ENCODE results near the gene MBD4. TPM values are rescaled to one million over a fixed set of nuclear protein-coding genes. Genes with fewer than 3 reads are reported as not detected.

Gene MBD4
- total RNA-seq, 1 donor from 2014 or later = 22.8 TPM

DNA sequence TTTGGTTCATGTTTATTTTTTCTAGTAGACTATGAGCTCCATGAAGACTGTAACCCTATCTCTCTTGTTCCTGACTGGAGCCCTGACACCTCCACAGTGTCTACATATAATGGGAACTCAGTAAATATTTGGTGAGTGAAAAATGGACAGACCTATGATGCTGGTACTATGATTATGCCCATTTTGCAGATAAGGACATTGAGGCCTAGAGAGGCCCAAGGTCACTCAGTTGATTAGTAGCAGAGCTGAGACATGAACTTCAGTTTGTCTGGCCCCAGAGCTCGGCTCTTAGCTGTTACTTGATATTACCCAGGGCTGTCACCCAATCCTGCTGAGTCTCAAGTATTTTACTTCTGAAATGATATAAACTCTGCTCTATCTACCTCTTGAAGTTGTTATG lies 16.9 kb downstream of the MBD4 start:
- Histone ChIP-seq H3K4me3 (ENCODE audit: insufficient read depth, low read depth, low read length) (no peak overlapping the region), H4K20me1 (ENCODE audit: insufficient read depth, low read length) (no peaks in the 10 kb centered on the region), H3K4me2 (ENCODE audit: low read length) (no peak overlapping the region), H3K27me3 (ENCODE audit: insufficient read depth, low read length) (peaks cover 9% of the 10 kb centered on the region), H3K27ac (ENCODE audit: low read depth, low read length) (no peak overlapping the region), H3K36me3 (ENCODE audit: insufficient read depth, low read length) (no peaks in the 10 kb centered on the region), H3K4me1 (ENCODE audit: insufficient read depth, low read length) (no peaks in the 10 kb centered on the region), H3K9me3 (ENCODE audit: insufficient read depth, low read depth, low read length) (no peaks in the 10 kb centered on the region), H3K79me2 (ENCODE audit: insufficient read depth, low read length) (no peaks in the 10 kb centered on the region), H3K9ac (ENCODE audit: low read length) (no peak overlapping the region), H2AFZ (ENCODE audit: low read depth, low read length) (no peak overlapping the region)
- H3K27me3 Mint-ChIP-seq (ENCODE audit: low read depth, unreplicated experiment) = peaks cover 4% of the 10 kb centered on the region
- no peak for TF ChIP-seq EZH2 (IDR thresholded peaks at IDR 0.05; ENCODE audit: insufficient read depth, low read length)
- TF ChIP-seq, protein P1, sequence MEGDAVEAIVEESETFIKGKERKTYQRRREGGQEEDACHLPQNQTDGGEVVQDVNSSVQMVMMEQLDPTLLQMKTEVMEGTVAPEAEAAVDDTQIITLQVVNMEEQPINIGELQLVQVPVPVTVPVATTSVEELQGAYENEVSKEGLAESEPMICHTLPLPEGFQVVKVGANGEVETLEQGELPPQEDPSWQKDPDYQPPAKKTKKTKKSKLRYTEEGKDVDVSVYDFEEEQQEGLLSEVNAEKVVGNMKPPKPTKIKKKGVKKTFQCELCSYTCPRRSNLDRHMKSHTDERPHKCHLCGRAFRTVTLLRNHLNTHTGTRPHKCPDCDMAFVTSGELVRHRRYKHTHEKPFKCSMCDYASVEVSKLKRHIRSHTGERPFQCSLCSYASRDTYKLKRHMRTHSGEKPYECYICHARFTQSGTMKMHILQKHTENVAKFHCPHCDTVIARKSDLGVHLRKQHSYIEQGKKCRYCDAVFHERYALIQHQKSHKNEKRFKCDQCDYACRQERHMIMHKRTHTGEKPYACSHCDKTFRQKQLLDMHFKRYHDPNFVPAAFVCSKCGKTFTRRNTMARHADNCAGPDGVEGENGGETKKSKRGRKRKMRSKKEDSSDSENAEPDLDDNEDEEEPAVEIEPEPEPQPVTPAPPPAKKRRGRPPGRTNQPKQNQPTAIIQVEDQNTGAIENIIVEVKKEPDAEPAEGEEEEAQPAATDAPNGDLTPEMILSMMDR (IDR thresholded peaks at IDR 0.05; ENCODE audit: insufficient read depth, low read depth, low read length) = no peak
- H3K9me3 Mint-ChIP-seq (ENCODE audit: unreplicated experiment) = no peaks in the 10 kb centered on the region
- no peak overlapping the region for H3K4me3 Mint-ChIP-seq (ENCODE audit: unreplicated experiment)
- no peak overlapping the region for H3K27ac Mint-ChIP-seq (ENCODE audit: unreplicated experiment)
- FAIRE-seq = no peak
- peaks cover 13% of the 10 kb centered on the region for H3K4me1 Mint-ChIP-seq (ENCODE audit: low read depth, unreplicated experiment)
- no peaks in the 10 kb centered on the region for H3K36me3 Mint-ChIP-seq (ENCODE audit: low read depth, unreplicated experiment)
- no peak for DNase-seq (ENCODE audit: low read depth)

DNA sequence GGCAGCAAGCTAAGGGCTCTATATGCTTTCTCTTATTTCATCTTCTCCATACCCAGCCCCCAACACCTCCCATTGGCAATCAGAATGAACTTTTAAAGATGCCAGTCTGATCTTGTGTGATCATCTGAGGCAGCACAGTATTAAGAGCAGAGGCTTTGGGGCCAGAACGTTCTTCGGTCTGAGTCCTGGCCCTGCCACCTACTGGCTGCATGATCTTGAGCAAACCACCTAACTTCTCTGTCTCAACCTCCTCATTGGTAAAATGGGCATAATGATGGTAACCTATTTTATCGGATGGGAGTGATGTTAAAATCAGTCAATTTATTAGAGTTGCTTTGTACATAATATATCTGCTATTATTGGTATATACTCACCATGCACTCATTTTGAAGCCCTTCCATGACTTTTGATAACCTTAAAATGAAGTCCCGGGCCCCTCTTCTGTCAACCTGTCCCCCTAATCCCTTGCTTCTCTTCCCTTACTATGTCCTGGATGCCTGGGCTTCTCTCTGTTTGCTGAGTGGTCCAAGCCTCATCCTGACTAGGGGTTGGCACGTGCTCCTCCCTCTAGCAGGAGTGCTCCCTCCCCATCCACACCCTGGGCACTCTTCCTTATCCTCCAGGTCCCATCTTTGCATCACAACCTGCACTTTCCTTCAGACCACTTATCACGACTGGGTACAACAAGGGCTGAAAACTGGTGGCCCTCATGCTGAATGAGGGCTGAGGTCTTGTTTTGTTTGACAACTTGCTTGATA lies 17.6 kb downstream of the MBD4 start:
- H3K4me1 Mint-ChIP-seq (ENCODE audit: low read depth, unreplicated experiment) = peaks cover 13% of the 10 kb centered on the region
- no peaks in the 10 kb centered on the region for H4K20me1 ChIP-seq (ENCODE audit: insufficient read depth, low read length)
- TF ChIP-seq, protein P1 (IDR thresholded peaks at IDR 0.05; ENCODE audit: insufficient read depth, low read depth, low read length) = no peak
- TF ChIP-seq EZH2 (IDR thresholded peaks at IDR 0.05; ENCODE audit: insufficient read depth, low read length) = no peak
- H3K4me3 ChIP-seq (ENCODE audit: insufficient read depth, low read depth, low read length) = no peak overlapping the region
- FAIRE-seq (no peak), DNase-seq (ENCODE audit: low read depth) (no peak)
- no peak overlapping the region for H2AFZ ChIP-seq (ENCODE audit: low read depth, low read length)
- H3K36me3 Mint-ChIP-seq (ENCODE audit: low read depth, unreplicated experiment) = no peaks in the 10 kb centered on the region
- H3K27me3 ChIP-seq (ENCODE audit: insufficient read depth, low read length) = peaks cover 9% of the 10 kb centered on the region
- H3K4me2 ChIP-seq (ENCODE audit: low read length) = no peak overlapping the region
- no peaks in the 10 kb centered on the region for H3K36me3 ChIP-seq (ENCODE audit: insufficient read depth, low read length)
- no peaks in the 10 kb centered on the region for H3K9me3 Mint-ChIP-seq (ENCODE audit: unreplicated experiment)
- H3K79me2 ChIP-seq (ENCODE audit: insufficient read depth, low read length) = no peaks in the 10 kb centered on the region
- no peak overlapping the region for H3K27ac Mint-ChIP-seq (ENCODE audit: unreplicated experiment)
- H3K9ac ChIP-seq (ENCODE audit: low read length) = no peak overlapping the region
- H3K4me3 Mint-ChIP-seq (ENCODE audit: unreplicated experiment) = no peak overlapping the region
- H3K4me1 ChIP-seq (ENCODE audit: insufficient read depth, low read length) = no peaks in the 10 kb centered on the region
- H3K27ac ChIP-seq (ENCODE audit: low read depth, low read length) = no peak overlapping the region
- H3K27me3 Mint-ChIP-seq (ENCODE audit: low read depth, unreplicated experiment) = peaks cover 3% of the 10 kb centered on the region
- no peaks in the 10 kb centered on the region for H3K9me3 ChIP-seq (ENCODE audit: insufficient read depth, low read depth, low read length)

DNA sequence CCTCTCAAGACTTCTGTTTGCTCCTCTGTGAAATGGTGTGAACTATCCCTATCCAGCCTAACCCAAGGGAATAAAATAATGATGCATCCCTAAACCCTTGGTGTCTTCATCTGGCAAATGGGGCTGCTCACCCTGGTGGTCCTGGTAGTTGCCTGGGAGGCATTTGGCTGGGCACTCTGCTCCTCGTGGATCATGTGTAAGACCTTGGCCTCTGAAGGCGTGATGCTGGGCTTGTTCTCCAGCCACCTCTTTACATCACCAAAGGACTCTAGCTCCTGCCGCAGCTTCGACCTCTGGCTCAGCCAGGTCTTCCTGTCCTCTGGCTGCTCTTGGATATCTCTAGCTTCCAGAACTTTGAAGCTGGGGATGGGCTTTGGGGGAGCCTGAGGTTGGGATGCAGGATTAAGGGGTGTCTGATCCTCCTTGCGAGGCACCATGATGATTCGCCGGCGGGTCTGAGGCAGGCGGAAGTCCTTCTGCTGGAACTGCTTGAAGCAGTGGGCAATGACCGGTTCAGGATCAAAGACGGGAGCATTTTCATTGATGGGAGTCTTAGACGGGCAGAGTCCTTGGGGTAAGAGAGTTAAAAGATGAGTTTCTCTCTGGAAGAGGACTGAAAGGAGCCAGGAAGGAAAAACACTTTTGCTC lies 18.4 kb downstream of the MBD4 start:
- no peak overlapping the region for H3K4me2 ChIP-seq (ENCODE audit: low read length)
- no peak overlapping the region for H3K27ac ChIP-seq (ENCODE audit: low read depth, low read length)
- peaks cover 3% of the 10 kb centered on the region for H3K27me3 Mint-ChIP-seq (ENCODE audit: low read depth, unreplicated experiment)
- H3K9me3 ChIP-seq (ENCODE audit: insufficient read depth, low read depth, low read length) = no peaks in the 10 kb centered on the region
- TF ChIP-seq EZH2 (IDR thresholded peaks at IDR 0.05; ENCODE audit: insufficient read depth, low read length) = no peak
- TF ChIP-seq, protein P1 (IDR thresholded peaks at IDR 0.05; ENCODE audit: insufficient read depth, low read depth, low read length) = no peak
- H3K4me1 Mint-ChIP-seq (ENCODE audit: low read depth, unreplicated experiment) = peaks cover 13% of the 10 kb centered on the region
- FAIRE-seq (no peak), DNase-seq (ENCODE audit: low read depth) (no peak)
- no peak overlapping the region for H3K4me3 ChIP-seq (ENCODE audit: insufficient read depth, low read depth, low read length)
- H3K9me3 Mint-ChIP-seq (ENCODE audit: unreplicated experiment) = no peaks in the 10 kb centered on the region
- no peak overlapping the region for H3K27ac Mint-ChIP-seq (ENCODE audit: unreplicated experiment)
- no peaks in the 10 kb centered on the region for H3K79me2 ChIP-seq (ENCODE audit: insufficient read depth, low read length)
- H3K4me1 ChIP-seq (ENCODE audit: insufficient read depth, low read length) = no peaks in the 10 kb centered on the region
- no peaks in the 10 kb centered on the region for H4K20me1 ChIP-seq (ENCODE audit: insufficient read depth, low read length)
- H3K9ac ChIP-seq (ENCODE audit: low read length) = no peak overlapping the region
- H2AFZ ChIP-seq (ENCODE audit: low read depth, low read length) = no peak overlapping the region
- H3K36me3 ChIP-seq (ENCODE audit: insufficient read depth, low read length) = no peaks in the 10 kb centered on the region
- peaks cover 9% of the 10 kb centered on the region for H3K27me3 ChIP-seq (ENCODE audit: insufficient read depth, low read length)
- no peak overlapping the region for H3K4me3 Mint-ChIP-seq (ENCODE audit: unreplicated experiment)
- H3K36me3 Mint-ChIP-seq (ENCODE audit: low read depth, unreplicated experiment) = no peaks in the 10 kb centered on the region

Measured in astrocyte (in vitro differentiated cells and primary cell).